KOPT-K1 (cell line): ENCODE results near the gene CATSPER4.
A peak's percentile ranks its signal among the peaks of the same experiment; 100 is the strongest.

Experiments
- H3K27ac ChIP-seq: fragments of 200-600 bp; sonication (generic); 2 replicates; pipeline ENCODE4 v1.5.1; 2016; ENCODE audit warnings: antibody characterized with exemption, mild to moderate bottlenecking, low read depth, low read length; ENCODE audit not compliant: poor library complexity, severe bottlenecking
- H3K36me3 ChIP-seq: fragments of 200-600 bp; sonication (generic); 2 replicates; pipeline ENCODE4 v1.5.1; 2017; ENCODE audit warnings: antibody characterized with exemption, mild to moderate bottlenecking, low read length, moderate library complexity; ENCODE audit not compliant: insufficient read depth
- H3K9me3 ChIP-seq: fragments of 200-600 bp; sonication (generic); 2 replicates; pipeline ENCODE4 v1.5.1; 2017; ENCODE audit warnings: antibody characterized with exemption, low read length, mild to moderate bottlenecking; ENCODE audit not compliant: insufficient read depth, poor library complexity, severe bottlenecking

The CATSPER4 gene

GRCh38 chr1:26234644-26235370 lies 44.4 kb downstream of the CATSPER4 start:
- Histone ChIP-seq H3K27ac (peak overlapping the region; percentile 90), H3K9me3 (no peaks in the 10 kb centered on the region), H3K36me3 (peaks cover 30% of the 10 kb centered on the region)

- Histone ChIP-seq H3K27ac (no peak overlapping the region), H3K9me3 (no peaks in the 10 kb centered on the region), H3K36me3 (peaks cover 55% of the 10 kb centered on the region)
Observed at GRCh38 chr1:26237230-26237966, 47.0 kb downstream of the CATSPER4 start.

- no peak overlapping the region for H3K27ac ChIP-seq
- H3K36me3 ChIP-seq = peaks cover 80% of the 10 kb centered on the region
- H3K9me3 ChIP-seq = no peaks in the 10 kb centered on the region
Observed at GRCh38 chr1:26239936-26240335, 49.5 kb downstream of the CATSPER4 start.
